HepG2 (cell line): ENCODE results near the gene XRCC2. TPM values are rescaled to one million over a fixed set of nuclear protein-coding genes. Genes with fewer than 3 reads are reported as not detected.

ENCODE experiments used
- ARNT2 ChIP-seq: sonication (generic); formaldehyde crosslinking; IDR thresholded peaks from 2 replicates; pipeline ENCODE4 v1.8.0; 2022; ENCODE audit warnings: mild to moderate bottlenecking, low read depth, missing genetic modification reagents, moderate library complexity
- CHCHD3 ChIP-seq: sonication (generic); formaldehyde crosslinking; IDR thresholded peaks from 2 replicates; pipeline ENCODE4 v1.8.0; 2022; ENCODE audit warnings: mild to moderate bottlenecking, missing genetic modification reagents, moderate library complexity
- FOXM1 ChIP-seq: sonication (generic); formaldehyde crosslinking; IDR thresholded peaks from 2 replicates; pipeline ENCODE4 v1.5.0; 2020; ENCODE audit warnings: missing genetic modification reagents
- HMG20A ChIP-seq: IDR thresholded peaks from 2 replicates; pipeline ENCODE4 v1.6.1; 2016; ENCODE audit warnings: borderline replicate concordance
- KLF6 ChIP-seq: IDR thresholded peaks from 2 replicates; pipeline ENCODE4 v1.8.0; 2016; ENCODE audit warnings: missing biosample characterization, missing genetic modification reagents
- NFYB ChIP-seq: sonication (generic); formaldehyde crosslinking; IDR thresholded peaks from 2 replicates; pipeline ENCODE4 v1.4.0; 2020; ENCODE audit warnings: missing genetic modification reagents
- REPIN1 ChIP-seq: sonication (generic); formaldehyde crosslinking; IDR thresholded peaks from 2 replicates; pipeline ENCODE4 v1.8.0; 2022; ENCODE audit warnings: missing genetic modification reagents, low read depth, mild to moderate bottlenecking, borderline replicate concordance
- RFXAP ChIP-seq: sonication (generic); formaldehyde crosslinking; IDR thresholded peaks from 2 replicates; pipeline ENCODE4 v1.4.0; 2020; ENCODE audit warnings: missing genetic modification reagents, borderline replicate concordance
- RORA ChIP-seq: sonication (generic); formaldehyde crosslinking; IDR thresholded peaks from 2 replicates; pipeline ENCODE4 v1.5.0; 2020; ENCODE audit warnings: mild to moderate bottlenecking, missing genetic modification reagents, moderate library complexity
- SETDB1 ChIP-seq: sonication (generic); formaldehyde crosslinking; IDR thresholded peaks from 2 replicates; pipeline ENCODE4 v1.5.1; 2020; ENCODE audit warnings: missing genetic modification reagents, mild to moderate bottlenecking, borderline replicate concordance
- SIX1 ChIP-seq: sonication (generic); formaldehyde crosslinking; IDR thresholded peaks from 2 replicates; pipeline ENCODE4 v1.4.0; 2020; ENCODE audit warnings: missing genetic modification reagents, borderline replicate concordance
- SOX6 ChIP-seq, 2 experiments: fragments of 450-650 bp in 1 of 2; sonication (generic) in 1 of 2; formaldehyde crosslinking in 1 of 2; IDR thresholded peaks; 2 replicates each; pipeline versions ENCODE4 v1.4.0 to v1.6.1; 2017 to 2020; ENCODE audit warnings: antibody characterized with exemption in 1 of 2, mild to moderate bottlenecking in 1 of 2, missing genetic modification reagents in 1 of 2
- ZFP1 ChIP-seq: IDR thresholded peaks from 2 replicates; pipeline ENCODE4 v1.6.1; 2016
- ZKSCAN1 ChIP-seq: fragments of 150-350 bp; IDR thresholded peaks from 2 replicates; pipeline ENCODE4 v1.6.1; 2014; ENCODE audit warnings: low read length
- ZKSCAN8 ChIP-seq: IDR thresholded peaks from 2 replicates; pipeline ENCODE4 v1.6.1; 2016; ENCODE audit warnings: borderline replicate concordance, missing genetic modification reagents, missing compliant biosample characterization
- ZNF207 ChIP-seq: fragments of 450-650 bp; IDR thresholded peaks from 2 replicates; pipeline ENCODE4 v1.6.1; 2016; ENCODE audit warnings: antibody characterized with exemption, borderline replicate concordance
- ZNF282 ChIP-seq: fragments of 450-650 bp; IDR thresholded peaks from 2 replicates; pipeline ENCODE4 v1.6.1; 2018; ENCODE audit not compliant: partially characterized antibody
- ZNF292 ChIP-seq: sonication (generic); formaldehyde crosslinking; IDR thresholded peaks from 2 replicates; pipeline ENCODE4 v1.8.1; 2022; ENCODE audit warnings: mild to moderate bottlenecking, low read depth, missing genetic modification reagents, borderline replicate concordance
- ZNF354B ChIP-seq: sonication (generic); formaldehyde crosslinking; IDR thresholded peaks from 2 replicates; pipeline ENCODE4 v1.8.0; 2022; ENCODE audit warnings: mild to moderate bottlenecking, missing genetic modification reagents
- ZNF431 ChIP-seq: sonication (generic); formaldehyde crosslinking; IDR thresholded peaks from 2 replicates; pipeline ENCODE4 v1.9.0; 2022; ENCODE audit warnings: missing genetic modification reagents, low read depth, mild to moderate bottlenecking, borderline replicate concordance
- ZNF547 ChIP-seq: sonication (generic); formaldehyde crosslinking; IDR thresholded peaks from 2 replicates; pipeline ENCODE4 v1.5.1; 2020; ENCODE audit warnings: mild to moderate bottlenecking, missing genetic modification reagents
- ZNF615 ChIP-seq: sonication (generic); formaldehyde crosslinking; IDR thresholded peaks from 2 replicates; pipeline ENCODE4 v1.5.0; 2020; ENCODE audit warnings: mild to moderate bottlenecking, missing genetic modification reagents, borderline replicate concordance
- ZNF768 ChIP-seq: sonication (generic); formaldehyde crosslinking; IDR thresholded peaks from 2 replicates; pipeline ENCODE4 v1.4.0; 2020; ENCODE audit warnings: missing genetic modification reagents
- ZNF773 ChIP-seq: sonication (generic); formaldehyde crosslinking; IDR thresholded peaks from 2 replicates; pipeline ENCODE4 v1.4.0; 2020; ENCODE audit warnings: missing genetic modification reagents, borderline replicate concordance
- ZNF788 ChIP-seq: sonication (generic); formaldehyde crosslinking; IDR thresholded peaks from 2 replicates; pipeline ENCODE4 v1.5.0; 2020; ENCODE audit warnings: mild to moderate bottlenecking, missing genetic modification reagents, borderline replicate concordance
- ZNF790 ChIP-seq: sonication (generic); formaldehyde crosslinking; IDR thresholded peaks from 2 replicates; pipeline ENCODE4 v1.8.0; 2022; ENCODE audit warnings: missing genetic modification reagents, mild to moderate bottlenecking, borderline replicate concordance
- ZNF83 ChIP-seq: sonication (generic); formaldehyde crosslinking; IDR thresholded peaks from 2 replicates; pipeline ENCODE4 v1.4.0; 2020; ENCODE audit warnings: missing genetic modification reagents, mild to moderate bottlenecking, borderline replicate concordance
- polyA plus RNA-seq, 8 experiments: library from polyadenylated mRNA; depleted of rRNA in 3 of 8; stranded (reverse) in 7 of 8; unstranded in 1 of 8; fragments of >200 nt; fragmentation: Illumina TruSeq in 4 of 8; extraction: Trizol in 4 of 8; gene quantifications; 2 replicates each; pipeline versions ENCODE4 v1.2.1 to v1.2.3, GENCODE V29; 2011 to 2016; ENCODE audit warnings: low read depth in 4 of 8, missing spikeins in 1 of 8, mixed read lengths in 1 of 8; ENCODE audit not compliant: insufficient read depth in 1 of 8
- total RNA-seq, 5 experiments: library from RNA; depleted of rRNA; stranded (reverse); fragments of >200 nt; fragmentation: Illumina TruSeq; extraction: Trizol; gene quantifications; 2 replicates each; pipeline ENCODE4 v1.2.3, GENCODE V29; 2016; ENCODE audit warnings: low read depth in 1 of 5
- TF ChIP-seq, protein P1 (sequence below): sonication (generic); formaldehyde crosslinking; IDR thresholded peaks from 2 replicates; pipeline ENCODE4 v1.5.1; 2020; ENCODE audit warnings: missing genetic modification reagents, mild to moderate bottlenecking, borderline replicate concordance
- TF ChIP-seq, protein P2 (sequence below): sonication (generic); formaldehyde crosslinking; IDR thresholded peaks from 2 replicates; pipeline ENCODE4 v1.8.1; 2023; ENCODE audit warnings: mild to moderate bottlenecking, inconsistent platforms, moderate library complexity, missing genetic modification reagents, borderline replicate concordance

Gene XRCC2
- total and polyA plus RNA-seq, 2 of the 13 experiments (the other 11 are each of a cell fraction or from before 2014, with no cell fraction given): 3.8 to 14.5 TPM

DNA sequence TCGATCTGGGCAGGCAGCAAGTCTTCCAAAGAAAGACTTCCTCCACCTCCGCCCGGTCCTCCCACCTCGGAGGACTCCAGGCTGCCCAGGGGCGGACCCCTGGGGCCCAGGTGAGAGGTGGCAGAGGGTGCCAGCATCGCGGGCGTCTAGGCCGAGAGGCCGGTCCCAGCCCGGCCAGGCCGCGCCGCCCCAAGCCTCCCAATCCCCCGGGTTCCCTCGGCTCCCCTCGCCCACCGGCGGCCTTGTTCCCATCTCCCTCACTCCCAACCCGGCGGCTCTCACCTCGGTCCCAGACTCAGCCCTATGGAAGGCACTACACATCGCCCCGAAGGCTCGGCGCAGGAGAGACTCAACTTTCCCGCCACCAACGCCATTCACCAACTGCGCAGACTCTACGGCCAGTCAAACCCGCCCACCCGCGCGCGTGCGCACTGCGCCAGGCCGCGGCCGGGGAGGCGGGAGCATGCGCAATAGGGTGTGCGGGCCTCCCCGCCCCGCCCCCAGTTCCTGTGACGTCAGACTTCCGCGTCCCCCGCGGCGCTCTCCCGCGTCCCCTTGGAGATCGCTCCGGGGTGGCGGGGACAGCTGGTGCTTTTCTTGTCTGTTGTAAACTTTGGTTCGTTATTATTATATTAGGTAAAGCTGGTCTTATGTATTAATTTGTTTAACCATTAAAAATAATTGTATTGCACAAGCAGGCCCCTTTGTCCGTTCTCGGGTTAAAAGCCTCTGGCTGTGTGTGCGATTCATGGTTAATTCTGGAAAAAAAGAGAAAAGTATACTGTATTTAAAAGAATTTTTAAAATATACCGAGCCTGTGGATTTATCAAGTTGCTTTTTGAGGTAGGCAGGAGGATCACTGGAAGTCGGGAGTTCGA lies at the start of gene XRCC2 (continued):
- TF ChIP-seq, protein P1, sequence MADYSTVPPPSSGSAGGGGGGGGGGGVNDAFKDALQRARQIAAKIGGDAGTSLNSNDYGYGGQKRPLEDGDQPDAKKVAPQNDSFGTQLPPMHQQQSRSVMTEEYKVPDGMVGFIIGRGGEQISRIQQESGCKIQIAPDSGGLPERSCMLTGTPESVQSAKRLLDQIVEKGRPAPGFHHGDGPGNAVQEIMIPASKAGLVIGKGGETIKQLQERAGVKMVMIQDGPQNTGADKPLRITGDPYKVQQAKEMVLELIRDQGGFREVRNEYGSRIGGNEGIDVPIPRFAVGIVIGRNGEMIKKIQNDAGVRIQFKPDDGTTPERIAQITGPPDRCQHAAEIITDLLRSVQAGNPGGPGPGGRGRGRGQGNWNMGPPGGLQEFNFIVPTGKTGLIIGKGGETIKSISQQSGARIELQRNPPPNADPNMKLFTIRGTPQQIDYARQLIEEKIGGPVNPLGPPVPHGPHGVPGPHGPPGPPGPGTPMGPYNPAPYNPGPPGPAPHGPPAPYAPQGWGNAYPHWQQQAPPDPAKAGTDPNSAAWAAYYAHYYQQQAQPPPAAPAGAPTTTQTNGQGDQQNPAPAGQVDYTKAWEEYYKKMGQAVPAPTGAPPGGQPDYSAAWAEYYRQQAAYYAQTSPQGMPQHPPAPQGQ (CRISPR knock-in tag): no peak
- TF ChIP-seq, protein P2, sequence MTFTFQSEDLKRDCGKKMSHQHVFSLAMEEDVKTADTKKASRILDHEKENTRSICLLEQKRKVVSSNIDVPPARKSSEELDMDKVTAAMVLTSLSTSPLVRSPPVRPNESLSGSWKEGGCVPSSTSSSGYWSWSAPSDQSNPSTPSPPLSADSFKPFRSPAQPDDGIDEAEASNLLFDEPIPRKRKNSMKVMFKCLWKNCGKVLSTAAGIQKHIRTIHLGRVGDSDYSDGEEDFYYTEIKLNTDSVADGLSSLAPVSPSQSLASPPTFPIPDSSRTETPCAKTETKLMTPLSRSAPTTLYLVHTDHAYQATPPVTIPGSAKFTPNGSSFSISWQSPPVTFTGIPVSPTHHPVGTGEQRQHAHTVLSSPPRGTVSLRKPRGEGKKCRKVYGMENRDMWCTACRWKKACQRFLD: peak; percentile 79
- TF ChIP-seq ARNT2 (CRISPR knock-in tag) (peak; percentile 78; the same call in 1 of the 2 replicates), REPIN1 (CRISPR knock-in tag) (peak; percentile 54; the same call in 1 of the 2 replicates), HMG20A (CRISPR knock-in tag) (no peak), ZNF292 (CRISPR knock-in tag) (no peak), ZNF354B (no peak), CHCHD3 (CRISPR knock-in tag) (no peak), KLF6 (no peak), ZNF768 (peak; percentile 60; the same call in 1 of the 2 replicates), ZNF615 (CRISPR knock-in tag) (no peak), RORA (CRISPR knock-in tag) (no peak), SIX1 (CRISPR knock-in tag) (no peak), SETDB1 (CRISPR knock-in tag) (no peak), ZNF83 (CRISPR knock-in tag) (no peak), FOXM1 (no peak), ZNF788 (CRISPR knock-in tag) (no peak), ZNF431 (CRISPR knock-in tag) (no peak), ZNF790 (CRISPR knock-in tag) (no peak; the same call in 1 of the 2 replicates), SOX6 (IDR thresholded peaks at IDR 0.05) (no peak), SOX6 (CRISPR knock-in tag; IDR thresholded peaks at IDR 0.05) (peak; percentile 50), ZKSCAN1 (no peak), ZKSCAN8 (CRISPR knock-in tag) (no peak), NFYB (CRISPR knock-in tag) (peak; percentile 68), ZNF773 (CRISPR knock-in tag) (peak; percentile 71; the same call in 1 of the 2 replicates), RFXAP (peak; percentile 48; the same call in 1 of the 2 replicates), ZNF282 (no peak), ZFP1 (CRISPR knock-in tag) (no peak), ZNF547 (CRISPR knock-in tag) (0 out of 2 replicates have a peak, but pooled peaks have one; percentile 70), ZNF207 (no peak)
